ENCODE data around the gene DCP1B.
"Not testable (repeated sequence)": the region's sequence is repeated elsewhere in the genome, so short reads cannot be mapped to it uniquely, and the experiment has no call there.

Gene DCP1B

GRCh38 chr12:1974812-1975211 is 29.4 kb downstream of the DCP1B start:
- no peak for DNase-seq

- no peak for DNase-seq
Observed at GRCh38 chr12:1972856-1973317, 31.4 kb downstream of the DCP1B start.

GRCh38 chr12:1972260-1972659 is 32.0 kb downstream of the DCP1B start:
- DNase-seq, result no peak

- no peak for DNase-seq
Observed at GRCh38 chr12:1970331-1970900, 33.8 kb downstream of the DCP1B start.

- no peak for DNase-seq
Observed at GRCh38 chr12:1966561-1967226, 37.6 kb downstream of the DCP1B start.

GRCh38 chr12:1965916-1966315 is 38.3 kb downstream of the DCP1B start:
- DNase-seq, result no peak

GRCh38 chr12:1962051-1963020 is 41.9 kb downstream of the DCP1B start:
- no peak for DNase-seq

GRCh38 chr12:1956716-1957115 is 47.5 kb downstream of the DCP1B start:
- no peak for DNase-seq

- no peak for DNase-seq
Observed at GRCh38 chr12:1949771-1950470, 54.3 kb downstream of the DCP1B start.

GRCh38 chr12:1948883-1949282 is 55.4 kb downstream of the DCP1B start:
- no peak for DNase-seq

- DNase-seq, result no peak
Observed at GRCh38 chr12:1947081-1947480, 57.2 kb downstream of the DCP1B start.

GRCh38 chr12:1946296-1946695 is 58.0 kb downstream of the DCP1B start:
- DNase-seq, result no peak

GRCh38 chr12:1945502-1945901 is 58.8 kb downstream of the DCP1B start:
- not testable (repeated sequence) for DNase-seq

- peak; percentile 95 for DNase-seq
Observed at GRCh38 chr12:1939801-1940607, 64.3 kb downstream of the DCP1B start.

- no peak for DNase-seq
Observed at GRCh38 chr12:1939331-1939730, 64.9 kb downstream of the DCP1B start.

GRCh38 chr12:1937481-1938224 is 66.6 kb downstream of the DCP1B start:
- DNase-seq, result no peak

- peak; percentile 90 for DNase-seq
Observed at GRCh38 chr12:1936406-1937320, 67.6 kb downstream of the DCP1B start.

- peak; percentile 75 for DNase-seq
Observed at GRCh38 chr12:1935700-1936378, 68.4 kb downstream of the DCP1B start.

GRCh38 chr12:1935242-1935641 is 69.0 kb downstream of the DCP1B start:
- no peak for DNase-seq

GRCh38 chr12:1934831-1935230 is 69.4 kb downstream of the DCP1B start:
- no peak for DNase-seq

Measured in NCI-H2171 (cell line).